Activated B cell treated with CpG ODN at 0.5 μM for 24 hours (primary cell): ENCODE measurements around the gene ADGRG4. TPM values are rescaled to one million over a fixed set of nuclear protein-coding genes. Genes with fewer than 3 reads are reported as not detected.

Experiments used
- ATAC-seq: fragments of 200-7000 bp; cut with Tn5 transposase; one replicate; pipeline ENCODE4 v1.10.0; 2021; ENCODE audit warnings: low read depth, mild to moderate bottlenecking, moderate library complexity
- CTCF ChIA-PET: fragments of 350-600 bp; sonication (Branson Sonifier 250); formaldehyde crosslinking; loops from one replicate; lab custom pipeline; 2021; ENCODE audit warnings: antibody characterized with exemption; lab: Charles Lee
- POLR2A ChIA-PET: fragments of 350-600 bp; sonication (Branson Sonifier 250); formaldehyde crosslinking; loops from one replicate; lab custom pipeline; 2021; ENCODE audit warnings: antibody characterized with exemption; lab: Charles Lee
- DNase-seq: peaks from one replicate; pipeline ENCODE4 v3.0.0; 2022
- H3K27ac Mint-ChIP-seq: one replicate; pipeline ENCODE4 v1.8.0; 2020; ENCODE audit warnings: mixed read lengths
- H3K27me3 Mint-ChIP-seq: one replicate; pipeline ENCODE4 v1.8.0; 2021; ENCODE audit warnings: mixed read lengths
- H3K36me3 Mint-ChIP-seq: one replicate; pipeline ENCODE4 v1.8.0; 2021; ENCODE audit warnings: low read depth, mixed read lengths
- H3K4me1 Mint-ChIP-seq: one replicate; pipeline ENCODE4 v1.8.0; 2021; ENCODE audit warnings: mixed read lengths
- H3K4me3 Mint-ChIP-seq: one replicate; pipeline ENCODE4 v1.8.0; 2020; ENCODE audit warnings: mild to moderate bottlenecking, mixed read lengths
- H3K9me3 Mint-ChIP-seq: one replicate; pipeline ENCODE4 v1.8.0; 2020; ENCODE audit warnings: mixed read lengths
- intact Hi-C: fragments of 100-400 bp; cut with micrococcal nuclease; formaldehyde crosslinking; loops from one replicate; pipeline ENCODE4 v1.15.1; 2024
- total RNA-seq: library from RNA; stranded (reverse); gene quantifications from 2 replicates; pipeline ENCODE4 v1.2.3, GENCODE V29; 2022
- TF ChIP-seq, protein P1 (sequence below): fragments of 200-600 bp; IDR thresholded peaks from one replicate; pipeline ENCODE4 v1.8.0; 2022; ENCODE audit warnings: antibody characterized with exemption, mild to moderate bottlenecking

Gene ADGRG4
- total RNA-seq, 1 donor from 2014 or later, result not detected

DNA sequence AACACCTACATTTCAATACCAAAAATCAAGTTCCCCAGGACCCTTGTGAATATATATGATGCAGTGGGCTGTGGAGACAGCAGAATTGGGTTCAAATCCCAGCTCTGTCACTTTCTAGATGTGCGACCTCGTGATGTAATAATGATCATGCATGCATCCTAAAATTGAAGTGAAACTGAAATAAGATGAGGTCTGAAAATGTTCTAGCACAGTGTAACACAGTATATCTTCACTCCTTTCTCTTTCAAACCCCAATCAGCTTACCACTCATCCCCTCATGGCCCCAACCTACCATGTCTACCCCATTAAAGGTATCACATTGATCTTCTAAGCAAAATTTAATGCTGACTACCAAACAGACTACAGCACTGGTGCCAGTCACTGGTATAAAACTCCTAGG lies 117.0 kb downstream of the ADGRG4 start:
- H3K4me3 Mint-ChIP-seq, result no peak overlapping the region
- DNase-seq (no peak), ATAC-seq (no peak)
- ChIA-PET CTCF (no interaction called here), POLR2A (no interaction called here)
- TF ChIP-seq, protein P1, sequence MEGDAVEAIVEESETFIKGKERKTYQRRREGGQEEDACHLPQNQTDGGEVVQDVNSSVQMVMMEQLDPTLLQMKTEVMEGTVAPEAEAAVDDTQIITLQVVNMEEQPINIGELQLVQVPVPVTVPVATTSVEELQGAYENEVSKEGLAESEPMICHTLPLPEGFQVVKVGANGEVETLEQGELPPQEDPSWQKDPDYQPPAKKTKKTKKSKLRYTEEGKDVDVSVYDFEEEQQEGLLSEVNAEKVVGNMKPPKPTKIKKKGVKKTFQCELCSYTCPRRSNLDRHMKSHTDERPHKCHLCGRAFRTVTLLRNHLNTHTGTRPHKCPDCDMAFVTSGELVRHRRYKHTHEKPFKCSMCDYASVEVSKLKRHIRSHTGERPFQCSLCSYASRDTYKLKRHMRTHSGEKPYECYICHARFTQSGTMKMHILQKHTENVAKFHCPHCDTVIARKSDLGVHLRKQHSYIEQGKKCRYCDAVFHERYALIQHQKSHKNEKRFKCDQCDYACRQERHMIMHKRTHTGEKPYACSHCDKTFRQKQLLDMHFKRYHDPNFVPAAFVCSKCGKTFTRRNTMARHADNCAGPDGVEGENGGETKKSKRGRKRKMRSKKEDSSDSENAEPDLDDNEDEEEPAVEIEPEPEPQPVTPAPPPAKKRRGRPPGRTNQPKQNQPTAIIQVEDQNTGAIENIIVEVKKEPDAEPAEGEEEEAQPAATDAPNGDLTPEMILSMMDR, result no peak
- intact Hi-C loops, result no loop called here
- H3K36me3 Mint-ChIP-seq, result no peaks in the 10 kb centered on the region
- no peaks in the 10 kb centered on the region for H3K27me3 Mint-ChIP-seq
- H3K27ac Mint-ChIP-seq, result no peak overlapping the region
- no peaks in the 10 kb centered on the region for H3K9me3 Mint-ChIP-seq
- no peaks in the 10 kb centered on the region for H3K4me1 Mint-ChIP-seq

DNA sequence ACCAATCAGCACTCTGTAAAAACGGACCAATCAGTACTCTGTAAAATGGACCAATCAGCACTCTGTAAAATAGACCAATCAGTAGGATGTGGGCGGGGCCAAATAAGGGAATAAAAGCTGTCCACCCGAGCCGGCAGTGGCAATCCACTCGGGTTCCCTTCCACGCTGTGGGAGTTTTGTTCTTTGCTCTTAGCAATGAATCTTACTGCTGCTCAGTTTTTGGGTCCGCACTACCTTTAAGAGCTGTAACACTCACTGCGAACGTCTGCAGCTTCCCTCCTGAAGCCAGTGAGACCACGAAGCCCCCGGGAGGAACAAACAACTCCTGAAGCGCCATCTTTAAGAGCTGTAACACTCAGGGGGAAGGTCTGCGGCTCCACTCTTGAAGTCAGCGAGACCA lies 120.6 kb downstream of the ADGRG4 start:
- Mint-ChIP-seq H3K27me3 (no peaks in the 10 kb centered on the region), H3K4me3 (no peak overlapping the region), H3K9me3 (no peaks in the 10 kb centered on the region), H3K36me3 (no peaks in the 10 kb centered on the region), H3K4me1 (no peaks in the 10 kb centered on the region), H3K27ac (no peak overlapping the region)
- TF ChIP-seq, protein P1, result no peak
- intact Hi-C loops, result no loop called here
- CTCF ChIA-PET, result no interaction called here
- no peak for ATAC-seq
- POLR2A ChIA-PET, result no interaction called here
- DNase-seq, result no peak

DNA sequence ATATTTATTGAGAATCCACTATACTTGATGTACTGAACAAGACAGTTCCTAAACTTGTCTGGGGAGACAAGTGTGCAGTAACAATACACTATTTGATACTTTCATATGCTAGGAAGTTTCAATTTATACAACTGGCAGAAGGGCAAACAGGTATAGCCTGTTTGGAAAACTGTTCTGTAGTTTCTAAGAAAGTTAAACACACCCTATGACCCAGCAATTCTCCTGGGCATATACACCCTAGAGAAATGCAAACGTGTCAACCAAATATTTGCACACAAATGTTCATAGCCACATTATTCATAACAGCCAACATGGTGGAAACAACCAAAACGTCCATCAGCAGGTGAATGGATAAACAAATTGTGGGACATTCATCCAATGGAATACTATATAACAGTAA lies 123.0 kb downstream of the ADGRG4 start:
- Mint-ChIP-seq H3K4me1 (no peaks in the 10 kb centered on the region), H3K4me3 (no peak overlapping the region), H3K36me3 (no peaks in the 10 kb centered on the region), H3K27ac (no peak overlapping the region), H3K9me3 (no peaks in the 10 kb centered on the region), H3K27me3 (no peaks in the 10 kb centered on the region)
- ChIA-PET CTCF (no interaction called here), POLR2A (interaction anchor here (0.6 kb wide), 1 partner anchor 17 kb away, joined by 3 read pairs; no protein-coding TSS in a partner anchor)
- intact Hi-C loops, result no loop called here
- ATAC-seq (no peak), DNase-seq (no peak)
- TF ChIP-seq, protein P1, result no peak

DNA sequence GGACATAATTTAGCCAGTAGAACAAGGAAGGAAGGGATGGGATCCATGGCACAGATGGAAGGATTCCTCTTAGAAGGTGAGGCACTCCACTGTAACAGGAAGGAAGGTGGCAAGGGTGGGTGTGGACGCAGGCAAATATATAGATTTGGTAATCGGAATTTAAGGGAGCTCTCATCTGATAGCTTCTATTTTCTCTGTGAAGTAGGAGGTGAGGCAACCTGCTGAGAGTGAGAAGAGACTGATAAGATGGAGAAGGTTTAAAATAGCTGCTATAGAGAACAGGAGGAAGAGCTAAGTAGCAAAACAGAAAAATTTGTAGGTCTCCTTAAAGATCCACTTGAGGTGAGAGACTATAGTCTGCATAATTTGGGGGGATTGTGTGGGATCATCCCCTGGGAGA lies 125.2 kb downstream of the ADGRG4 start:
- POLR2A ChIA-PET, result no interaction called here
- Mint-ChIP-seq H3K36me3 (no peaks in the 10 kb centered on the region), H3K4me3 (no peak overlapping the region), H3K9me3 (no peaks in the 10 kb centered on the region), H3K4me1 (no peaks in the 10 kb centered on the region), H3K27ac (no peak overlapping the region), H3K27me3 (no peaks in the 10 kb centered on the region)
- TF ChIP-seq, protein P1, result no peak
- intact Hi-C loops, result no loop called here
- ATAC-seq (no peak), DNase-seq (no peak)
- CTCF ChIA-PET, result no interaction called here

DNA sequence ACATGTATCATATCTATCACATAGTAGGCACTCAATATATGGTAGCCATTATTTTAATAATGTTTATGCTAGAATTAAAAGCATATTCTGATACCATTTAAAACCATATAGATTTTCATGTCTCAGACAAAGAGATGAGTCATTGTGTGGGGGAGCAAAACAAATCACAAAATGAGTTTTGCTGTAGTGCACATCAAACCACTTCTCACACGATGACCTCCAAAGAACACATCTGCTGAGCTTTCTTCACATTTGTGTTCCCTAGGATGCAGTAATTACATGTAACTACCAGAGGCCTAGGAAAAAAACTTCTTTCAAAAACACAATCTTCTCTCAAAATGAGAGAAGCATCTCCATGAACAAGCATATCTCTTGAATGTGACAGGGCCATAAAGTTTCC lies 130.9 kb downstream of the ADGRG4 start:
- H3K4me3 Mint-ChIP-seq, result no peak overlapping the region
- no peaks in the 10 kb centered on the region for H3K27me3 Mint-ChIP-seq
- no peak overlapping the region for H3K27ac Mint-ChIP-seq
- no peaks in the 10 kb centered on the region for H3K4me1 Mint-ChIP-seq
- DNase-seq (no peak), ATAC-seq (no peak)
- TF ChIP-seq, protein P1, result no peak
- POLR2A ChIA-PET, result no interaction called here
- intact Hi-C loops, result no loop called here
- no peaks in the 10 kb centered on the region for H3K36me3 Mint-ChIP-seq
- H3K9me3 Mint-ChIP-seq, result no peaks in the 10 kb centered on the region
- CTCF ChIA-PET, result no interaction called here
